AG10803 (cell line): ENCODE measurements around the gene RSPO3.

Experiments
- DNase-seq: peaks from one replicate; pipeline ENCODE4 v3.0.0; 2010; ENCODE audit warnings: low read depth
- H3K4me3 ChIP-seq: 2 replicates; pipeline ENCODE4 v1.5.1; 2011; ENCODE audit warnings: mild to moderate bottlenecking, low read length, control low read depth
- TF ChIP-seq, protein P1 (sequence below): conservative IDR thresholded peaks from 2 replicates; pipeline ENCODE4 v1.5.1; 2011; ENCODE audit warnings: mild to moderate bottlenecking, low read length, control low read depth, inconsistent platforms

RSPO3 gene

DNA sequence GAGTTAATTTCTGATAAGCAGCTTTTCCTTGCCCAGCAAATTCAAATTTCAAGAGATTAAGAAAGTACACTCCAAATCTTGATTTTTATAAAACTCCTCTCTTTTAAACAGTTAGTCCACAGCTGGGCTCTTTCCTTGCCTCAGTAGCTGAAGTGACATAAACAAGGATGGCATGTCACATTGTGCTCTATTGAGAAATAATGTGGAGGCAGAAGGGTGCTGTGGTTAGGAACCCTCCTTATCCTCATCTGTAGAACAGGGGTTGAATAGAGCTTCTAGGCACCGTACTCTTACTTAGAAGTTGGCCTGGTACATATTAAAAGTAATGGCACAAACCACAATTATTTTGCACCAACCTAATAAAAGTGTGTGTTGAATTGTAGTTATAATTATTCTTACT is 70.3 kb downstream of the RSPO3 start:
- no peak for DNase-seq
- TF ChIP-seq, protein P1, sequence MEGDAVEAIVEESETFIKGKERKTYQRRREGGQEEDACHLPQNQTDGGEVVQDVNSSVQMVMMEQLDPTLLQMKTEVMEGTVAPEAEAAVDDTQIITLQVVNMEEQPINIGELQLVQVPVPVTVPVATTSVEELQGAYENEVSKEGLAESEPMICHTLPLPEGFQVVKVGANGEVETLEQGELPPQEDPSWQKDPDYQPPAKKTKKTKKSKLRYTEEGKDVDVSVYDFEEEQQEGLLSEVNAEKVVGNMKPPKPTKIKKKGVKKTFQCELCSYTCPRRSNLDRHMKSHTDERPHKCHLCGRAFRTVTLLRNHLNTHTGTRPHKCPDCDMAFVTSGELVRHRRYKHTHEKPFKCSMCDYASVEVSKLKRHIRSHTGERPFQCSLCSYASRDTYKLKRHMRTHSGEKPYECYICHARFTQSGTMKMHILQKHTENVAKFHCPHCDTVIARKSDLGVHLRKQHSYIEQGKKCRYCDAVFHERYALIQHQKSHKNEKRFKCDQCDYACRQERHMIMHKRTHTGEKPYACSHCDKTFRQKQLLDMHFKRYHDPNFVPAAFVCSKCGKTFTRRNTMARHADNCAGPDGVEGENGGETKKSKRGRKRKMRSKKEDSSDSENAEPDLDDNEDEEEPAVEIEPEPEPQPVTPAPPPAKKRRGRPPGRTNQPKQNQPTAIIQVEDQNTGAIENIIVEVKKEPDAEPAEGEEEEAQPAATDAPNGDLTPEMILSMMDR: no peak
- no peak overlapping the region for H3K4me3 ChIP-seq

- peak; percentile 71 for DNase-seq
- TF ChIP-seq, protein P1: peak; percentile 84
- no peak overlapping the region for H3K4me3 ChIP-seq
Observed at GRCh38 chr6:127190552-127190951, 72.1 kb downstream of the RSPO3 start.

DNA sequence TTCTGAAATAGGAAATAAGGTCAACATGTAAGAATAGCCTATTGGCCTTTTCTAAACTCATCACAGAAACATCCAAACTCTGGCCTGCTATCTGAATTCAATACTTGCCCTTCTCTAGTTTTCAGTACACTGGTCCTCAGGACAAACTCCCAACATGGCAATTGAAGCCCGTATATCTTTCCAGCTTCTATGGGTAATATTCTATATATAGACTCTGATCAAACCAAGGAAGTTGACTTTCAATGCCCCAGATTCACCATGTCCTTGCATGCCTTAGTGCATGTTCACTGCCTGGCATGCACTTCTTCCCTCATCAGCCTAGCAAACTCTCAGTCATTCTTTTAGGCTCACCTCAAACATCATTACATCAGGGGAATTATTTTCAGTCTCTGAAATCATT is 73.2 kb downstream of the RSPO3 start:
- DNase-seq: peak; percentile 78
- TF ChIP-seq, protein P1: no peak
- no peak overlapping the region for H3K4me3 ChIP-seq

DNA sequence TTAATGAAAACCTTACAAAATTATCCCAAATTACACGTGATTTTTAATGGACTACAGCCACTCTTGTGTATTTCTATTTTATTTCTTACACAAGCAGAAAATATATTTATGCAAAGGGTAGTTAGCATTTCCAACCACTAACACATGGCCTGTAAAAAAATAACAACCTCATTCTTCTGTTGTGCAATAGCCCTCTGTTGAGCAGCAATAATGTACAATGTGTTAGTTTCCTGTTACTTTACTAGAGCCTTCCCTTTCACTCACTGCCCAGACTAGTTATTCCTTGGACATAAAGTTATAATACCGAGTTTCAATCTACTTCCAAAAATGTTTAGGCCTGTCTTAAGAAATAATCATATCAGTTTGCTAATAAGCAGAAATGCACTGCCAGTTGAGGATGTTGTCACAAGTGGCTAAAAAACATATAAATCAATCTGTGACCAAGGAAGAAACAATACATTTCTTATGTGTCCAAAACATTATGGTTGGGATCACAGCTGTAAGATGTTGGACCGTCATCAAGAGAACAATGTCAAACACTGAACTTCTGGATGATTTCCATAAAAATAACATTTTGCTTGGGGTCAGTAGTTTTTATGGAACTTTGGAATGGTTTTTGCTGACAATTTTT is 74.6 kb downstream of the RSPO3 start:
- TF ChIP-seq, protein P1: no peak
- DNase-seq: peak; percentile 89
- H3K4me3 ChIP-seq: no peak overlapping the region

GRCh38 chr6:127195833-127196232 is 77.4 kb downstream of the RSPO3 start:
- no peak for DNase-seq
- TF ChIP-seq, protein P1: no peak
- no peak overlapping the region for H3K4me3 ChIP-seq

DNA sequence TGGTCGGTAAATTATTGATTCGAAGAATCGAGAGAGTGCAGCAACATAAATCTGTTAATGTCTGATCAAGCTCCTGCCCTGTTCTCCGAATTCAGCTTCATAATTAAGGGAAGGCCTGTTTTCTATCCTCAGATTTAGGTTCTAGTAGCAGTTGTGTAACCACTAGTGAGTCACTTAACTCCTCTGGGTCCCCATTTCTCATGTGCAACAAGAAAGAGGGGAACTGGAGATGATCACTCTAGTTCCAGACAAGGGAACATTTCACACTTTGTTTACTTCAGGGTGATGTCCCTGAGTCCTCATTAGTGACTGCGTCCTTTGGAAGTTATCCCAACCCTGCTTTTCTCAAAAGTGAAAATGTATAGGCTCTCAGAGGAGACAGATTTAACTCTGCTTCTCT is 80.1 kb downstream of the RSPO3 start:
- peak; percentile 60 for DNase-seq
- H3K4me3 ChIP-seq: no peak overlapping the region
- TF ChIP-seq, protein P1: no peak

- DNase-seq: no peak
- H3K4me3 ChIP-seq: no peak overlapping the region
- TF ChIP-seq, protein P1: no peak
Observed at GRCh38 chr6:127199470-127199869, 81.0 kb downstream of the RSPO3 start.
